Measurements from ENCODE around the gene HK2. TPM values are rescaled to one million over a fixed set of nuclear protein-coding genes. Genes with fewer than 3 reads are reported as not detected.

HK2 gene
- total RNA-seq, 1 donor from 2014 or later, result 8.1 TPM

DNA sequence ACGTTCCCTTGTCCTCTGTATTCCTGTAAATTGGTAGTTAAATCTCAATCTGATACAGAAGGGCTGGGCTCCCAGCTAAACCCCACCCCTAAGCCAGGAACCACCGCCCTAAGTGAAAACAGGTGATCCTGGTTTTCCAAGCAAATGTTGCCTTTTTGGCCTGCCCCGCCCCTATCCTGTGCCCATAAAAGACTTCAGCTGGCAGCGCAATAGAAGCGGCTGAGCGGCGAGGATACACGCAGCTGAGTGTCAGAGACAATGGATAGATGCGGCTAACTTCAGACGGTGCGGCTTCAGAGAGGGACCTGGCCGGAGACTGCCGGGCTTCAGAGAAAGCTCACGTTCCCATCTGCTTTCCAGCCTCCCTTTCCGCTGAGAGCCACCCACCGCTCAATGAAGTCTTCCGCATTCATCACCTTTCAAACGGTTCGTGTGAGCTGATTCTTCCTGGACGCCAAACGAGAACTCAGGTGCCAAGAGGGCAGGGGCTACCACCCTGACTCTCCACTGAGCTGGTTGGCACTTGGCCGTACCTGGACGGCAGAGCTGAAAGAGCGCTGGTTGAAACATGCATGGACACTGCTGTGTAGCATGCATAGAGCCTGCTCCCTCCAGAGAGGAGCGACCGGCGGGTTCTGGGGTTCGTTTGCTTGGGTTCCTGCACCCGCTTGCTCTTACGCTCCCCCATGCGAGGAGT, 75.0 kb downstream of the HK2 start:
- DNase-seq, result no peak
- Mint-ChIP-seq H3K4me1 (ENCODE audit: low read depth, unreplicated experiment) (no peaks in the 10 kb centered on the region), H3K27ac (ENCODE audit: unreplicated experiment) (no peak overlapping the region), H3K27me3 (ENCODE audit: unreplicated experiment) (peaks cover 4% of the 10 kb centered on the region), H3K9me3 (ENCODE audit: unreplicated experiment) (no peaks in the 10 kb centered on the region), H3K36me3 (ENCODE audit: unreplicated experiment) (no peaks in the 10 kb centered on the region), H3K4me3 (ENCODE audit: unreplicated experiment) (no peak overlapping the region)
- TF ChIP-seq CTCF (IDR thresholded peaks at IDR 0.05; ENCODE audit: partially characterized antibody, unreplicated experiment), result no peak

GRCh38 chr2:74910245-74910644, 76.3 kb downstream of the HK2 start:
- Mint-ChIP-seq H3K27me3 (ENCODE audit: unreplicated experiment) (peaks cover 4% of the 10 kb centered on the region), H3K4me3 (ENCODE audit: unreplicated experiment) (no peak overlapping the region), H3K9me3 (ENCODE audit: unreplicated experiment) (no peaks in the 10 kb centered on the region), H3K4me1 (ENCODE audit: low read depth, unreplicated experiment) (no peaks in the 10 kb centered on the region), H3K27ac (ENCODE audit: unreplicated experiment) (no peak overlapping the region), H3K36me3 (ENCODE audit: unreplicated experiment) (no peaks in the 10 kb centered on the region)
- no peak for DNase-seq
- no peak for TF ChIP-seq CTCF (IDR thresholded peaks at IDR 0.05; ENCODE audit: partially characterized antibody, unreplicated experiment)

- no peak overlapping the region for H3K27ac Mint-ChIP-seq (ENCODE audit: unreplicated experiment)
Measured at GRCh38 chr2:74911061-74911460, 77.1 kb downstream of the HK2 start.

GRCh38 chr2:74915743-74916142, 81.8 kb downstream of the HK2 start:
- no peaks in the 10 kb centered on the region for H3K9me3 Mint-ChIP-seq (ENCODE audit: unreplicated experiment)
- no peaks in the 10 kb centered on the region for H3K36me3 Mint-ChIP-seq (ENCODE audit: unreplicated experiment)
- DNase-seq, result no peak
- H3K27ac Mint-ChIP-seq (ENCODE audit: unreplicated experiment), result no peak overlapping the region
- H3K4me3 Mint-ChIP-seq (ENCODE audit: unreplicated experiment), result no peak overlapping the region
- TF ChIP-seq CTCF (IDR thresholded peaks at IDR 0.05; ENCODE audit: partially characterized antibody, unreplicated experiment), result no peak
- no peaks in the 10 kb centered on the region for H3K27me3 Mint-ChIP-seq (ENCODE audit: unreplicated experiment)
- H3K4me1 Mint-ChIP-seq (ENCODE audit: low read depth, unreplicated experiment), result no peaks in the 10 kb centered on the region

More at GRCh38 chr2:74911061-74911460, 77.1 kb downstream of the HK2 start:
- H3K4me1 Mint-ChIP-seq (ENCODE audit: low read depth, unreplicated experiment), result no peaks in the 10 kb centered on the region
- H3K36me3 Mint-ChIP-seq (ENCODE audit: unreplicated experiment), result no peaks in the 10 kb centered on the region
- peaks cover 4% of the 10 kb centered on the region for H3K27me3 Mint-ChIP-seq (ENCODE audit: unreplicated experiment)
- H3K9me3 Mint-ChIP-seq (ENCODE audit: unreplicated experiment), result no peaks in the 10 kb centered on the region
- no peak for TF ChIP-seq CTCF (IDR thresholded peaks at IDR 0.05; ENCODE audit: partially characterized antibody, unreplicated experiment)
- no peak overlapping the region for H3K4me3 Mint-ChIP-seq (ENCODE audit: unreplicated experiment)
- DNase-seq, result no peak

GRCh38 chr2:74916394-74916793, 82.5 kb downstream of the HK2 start:
- DNase-seq, result no peak
- H3K36me3 Mint-ChIP-seq (ENCODE audit: unreplicated experiment), result peaks cover 3% of the 10 kb centered on the region
- no peak for TF ChIP-seq CTCF (IDR thresholded peaks at IDR 0.05; ENCODE audit: partially characterized antibody, unreplicated experiment)
- H3K27ac Mint-ChIP-seq (ENCODE audit: unreplicated experiment), result no peak overlapping the region
- no peaks in the 10 kb centered on the region for H3K27me3 Mint-ChIP-seq (ENCODE audit: unreplicated experiment)
- no peaks in the 10 kb centered on the region for H3K4me1 Mint-ChIP-seq (ENCODE audit: low read depth, unreplicated experiment)
- H3K9me3 Mint-ChIP-seq (ENCODE audit: unreplicated experiment), result peaks cover 3% of the 10 kb centered on the region
- H3K4me3 Mint-ChIP-seq (ENCODE audit: unreplicated experiment), result no peak overlapping the region
